Prostate gland (tissue), 2 donors: ENCODE results near the gene DGKI. TPM values are rescaled to one million over a fixed set of nuclear protein-coding genes. Genes with fewer than 3 reads are reported as not detected.

Experiments used
- DNase-seq: peaks from one replicate; pipeline ENCODE4 v3.0.0-alpha.2; 2019; ENCODE audit warnings: low spot score
- H3K27ac ChIP-seq, 2 donors: fragments of 200-600 bp; sonication (generic); 2 replicates each; pipeline ENCODE4 v1.5.1; 2017 to 2019
- H3K27me3 ChIP-seq: fragments of 200-600 bp; sonication (generic); replicated peaks from 2 replicates; pipeline ENCODE4 v1.5.1; 2019; ENCODE audit not compliant: insufficient read depth
- H3K36me3 ChIP-seq, 2 donors: fragments of 200-600 bp; sonication (generic); 1 replicate in 1 of 2; 2 replicates in 1 of 2; pipeline versions ENCODE4 v1.5.1 to v1.8.1; 2017 to 2019
- H3K4me1 ChIP-seq: fragments of 200-600 bp; sonication (generic); replicated peaks from 2 replicates; pipeline ENCODE4 v1.5.1; 2019
- H3K4me3 ChIP-seq, 2 donors: fragments of 200-600 bp; sonication (generic); 2 replicates each; pipeline ENCODE4 v1.5.1; 2017 to 2019
- H3K9me3 ChIP-seq: fragments of 200-600 bp; sonication (generic); 2 replicates; pipeline ENCODE4 v1.5.1; 2017
- POLR2A ChIP-seq: fragments of 450-650 bp; IDR thresholded peaks from one replicate; pipeline ENCODE4 v1.6.1; 2016; ENCODE audit warnings: antibody characterized with exemption, mild to moderate bottlenecking
- POLR2AphosphoS5 ChIP-seq: sonication (generic); formaldehyde crosslinking; IDR thresholded peaks from one replicate; pipeline ENCODE4 v1.6.1; 2017; ENCODE audit warnings: antibody characterized with exemption
- WGBS: methylation state at CpG from one replicate; pipeline ENCODE4 v1.1.5; 2018; 5-methylcytosine and 5-hydroxymethylcytosine counted together
- intact Hi-C: fragments of 100-400 bp; cut with DNase I; formaldehyde crosslinking; loops from one replicate; pipeline ENCODE4 v1.14.2; 2022
- total RNA-seq, 2 donors: library from RNA; depleted of rRNA; stranded (reverse); fragments of >200 nt; gene quantifications; one replicate each; pipeline ENCODE4 v1.1.0, GENCODE V29; 2016
- TF ChIP-seq, protein P1 (sequence below), 4 experiments: fragments of 200-600 bp in 2 of 4; fragments of 450-650 bp in 2 of 4; sonication (generic) in 2 of 4; IDR thresholded peaks; 1 replicate in 3 of 4; 2 replicates in 1 of 4; pipeline ENCODE4 v1.5.1; 2016 to 2019; ENCODE audit warnings: antibody characterized with exemption in 4 of 4, mild to moderate bottlenecking in 2 of 4, moderate library complexity in 2 of 4

The DGKI gene
- total RNA-seq, 2 donors from 2014 or later = 0.32 to 1.5 TPM

DNA sequence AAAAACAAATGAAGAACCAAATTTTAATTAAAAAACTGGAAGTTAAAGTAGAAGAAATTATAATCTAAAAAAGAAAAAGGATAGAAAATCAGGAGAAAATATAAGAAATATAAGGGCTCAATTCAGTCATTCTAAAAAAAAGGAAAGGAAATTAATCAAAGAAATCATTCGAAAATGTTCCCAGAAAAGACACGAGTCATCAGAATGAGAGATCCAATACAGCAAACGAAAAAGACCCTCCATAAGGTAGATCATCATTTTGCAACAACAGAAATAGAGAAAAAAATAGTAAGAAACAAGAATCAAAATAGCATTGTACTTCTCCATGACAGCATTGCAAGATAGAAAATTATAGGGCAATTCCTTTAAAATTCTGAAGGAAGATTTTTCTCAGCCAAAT, 22.5 kb upstream of the DGKI start:
- H3K36me3 ChIP-seq = no peaks in the 10 kb centered on the region
- H3K4me3 ChIP-seq = no peak overlapping the region
- TF ChIP-seq, protein P1, sequence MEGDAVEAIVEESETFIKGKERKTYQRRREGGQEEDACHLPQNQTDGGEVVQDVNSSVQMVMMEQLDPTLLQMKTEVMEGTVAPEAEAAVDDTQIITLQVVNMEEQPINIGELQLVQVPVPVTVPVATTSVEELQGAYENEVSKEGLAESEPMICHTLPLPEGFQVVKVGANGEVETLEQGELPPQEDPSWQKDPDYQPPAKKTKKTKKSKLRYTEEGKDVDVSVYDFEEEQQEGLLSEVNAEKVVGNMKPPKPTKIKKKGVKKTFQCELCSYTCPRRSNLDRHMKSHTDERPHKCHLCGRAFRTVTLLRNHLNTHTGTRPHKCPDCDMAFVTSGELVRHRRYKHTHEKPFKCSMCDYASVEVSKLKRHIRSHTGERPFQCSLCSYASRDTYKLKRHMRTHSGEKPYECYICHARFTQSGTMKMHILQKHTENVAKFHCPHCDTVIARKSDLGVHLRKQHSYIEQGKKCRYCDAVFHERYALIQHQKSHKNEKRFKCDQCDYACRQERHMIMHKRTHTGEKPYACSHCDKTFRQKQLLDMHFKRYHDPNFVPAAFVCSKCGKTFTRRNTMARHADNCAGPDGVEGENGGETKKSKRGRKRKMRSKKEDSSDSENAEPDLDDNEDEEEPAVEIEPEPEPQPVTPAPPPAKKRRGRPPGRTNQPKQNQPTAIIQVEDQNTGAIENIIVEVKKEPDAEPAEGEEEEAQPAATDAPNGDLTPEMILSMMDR (IDR thresholded peaks at IDR 0.05) = no peak
- TF ChIP-seq POLR2AphosphoS5 = no peak
- TF ChIP-seq POLR2A = no peak
- 95% methylated on average over 3 of the region's 3 CpGs for WGBS
- H3K9me3 ChIP-seq = no peaks in the 10 kb centered on the region
- H3K27me3 ChIP-seq = no peaks in the 10 kb centered on the region
- intact Hi-C loops = no loop called here
- DNase-seq = no peak
- no peak overlapping the region for H3K27ac ChIP-seq
- no peaks in the 10 kb centered on the region for H3K4me1 ChIP-seq

DNA sequence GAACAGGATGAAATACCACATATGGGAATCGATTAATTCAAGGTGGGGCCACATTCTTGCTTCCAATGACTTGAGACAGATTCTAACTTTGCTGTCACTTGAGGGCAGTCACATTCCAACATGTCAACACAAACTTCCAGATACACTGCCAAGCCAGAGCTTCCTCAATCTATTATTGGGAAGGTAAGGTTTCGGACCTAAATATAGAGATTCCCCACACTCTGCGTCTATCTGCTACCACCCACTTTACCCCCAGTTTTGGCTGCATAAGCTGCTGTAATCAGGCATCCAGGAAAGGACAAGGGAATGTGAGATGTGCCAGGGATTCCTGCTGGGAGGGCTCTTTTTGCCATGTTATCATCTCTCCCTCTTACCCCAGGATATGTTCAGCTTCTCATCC, 20.5 kb upstream of the DGKI start:
- Histone ChIP-seq H3K4me3 (no peak overlapping the region), H3K9me3 (no peaks in the 10 kb centered on the region), H3K36me3 (no peaks in the 10 kb centered on the region), H3K4me1 (no peaks in the 10 kb centered on the region), H3K27me3 (no peaks in the 10 kb centered on the region), H3K27ac (no peak overlapping the region)
- TF ChIP-seq POLR2A = no peak
- TF ChIP-seq, protein P1 (IDR thresholded peaks at IDR 0.05) = no peak
- no peak for TF ChIP-seq POLR2AphosphoS5
- intact Hi-C loops = no loop called here
- 89% methylated on average over 3 of the region's 3 CpGs for WGBS
- DNase-seq = no peak

DNA sequence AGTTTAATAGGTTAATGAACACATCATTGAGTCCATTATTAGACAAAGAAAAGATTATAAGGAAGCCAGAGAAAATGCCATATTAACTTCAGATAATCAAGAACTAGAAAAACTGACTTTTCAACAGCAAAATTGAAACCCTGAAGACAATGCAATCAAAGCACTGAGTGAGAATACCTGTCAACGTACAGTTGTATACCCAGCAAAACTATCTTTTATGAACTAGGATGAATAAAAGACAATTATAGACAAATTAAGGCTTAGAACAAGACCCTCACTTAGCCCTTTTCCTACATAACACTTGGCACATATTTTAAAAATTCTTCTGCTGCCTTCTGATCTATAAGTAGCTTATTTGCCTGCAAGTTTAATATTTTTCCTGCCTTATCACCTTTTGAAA, 19.0 kb upstream of the DGKI start:
- H3K9me3 ChIP-seq = no peaks in the 10 kb centered on the region
- H3K27me3 ChIP-seq = no peaks in the 10 kb centered on the region
- no peak for DNase-seq
- TF ChIP-seq, protein P1 (IDR thresholded peaks at IDR 0.05) = no peak
- TF ChIP-seq POLR2A (no peak), POLR2AphosphoS5 (no peak)
- no peaks in the 10 kb centered on the region for H3K4me1 ChIP-seq
- H3K4me3 ChIP-seq = no peak overlapping the region
- intact Hi-C loops = no loop called here
- WGBS = 97% methylated on average over 1 of the region's 1 CpG
- H3K36me3 ChIP-seq = no peaks in the 10 kb centered on the region
- no peak overlapping the region for H3K27ac ChIP-seq

DNA sequence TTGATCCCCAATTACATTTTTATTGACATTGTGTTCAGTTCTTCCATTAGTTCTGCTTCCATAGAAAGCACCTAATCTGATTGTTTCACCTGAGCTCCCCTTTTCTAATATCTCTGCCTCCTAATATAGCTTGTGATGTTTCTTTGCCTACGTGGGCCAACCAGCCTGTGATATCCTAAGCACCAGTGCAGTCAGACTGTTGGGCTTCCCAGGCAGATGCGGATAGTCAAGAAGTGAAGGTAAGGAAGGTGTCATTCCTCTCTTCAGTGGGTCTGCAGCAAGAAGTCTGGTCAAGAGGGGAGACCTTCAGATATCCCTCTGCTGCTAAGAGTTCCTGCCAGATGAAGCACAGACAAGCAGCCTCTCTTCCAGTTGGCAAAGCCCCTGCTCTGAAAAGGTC, 16.2 kb upstream of the DGKI start:
- intact Hi-C loops = no loop called here
- TF ChIP-seq POLR2AphosphoS5 (no peak), POLR2A (no peak)
- TF ChIP-seq, protein P1 (IDR thresholded peaks at IDR 0.05) = no peak
- H3K4me3 ChIP-seq = no peak overlapping the region
- 79% methylated on average over 2 of the region's 2 CpGs for WGBS
- H3K4me1 ChIP-seq = no peaks in the 10 kb centered on the region
- H3K9me3 ChIP-seq = no peaks in the 10 kb centered on the region
- no peaks in the 10 kb centered on the region for H3K27me3 ChIP-seq
- H3K36me3 ChIP-seq = no peaks in the 10 kb centered on the region
- DNase-seq = no peak
- H3K27ac ChIP-seq = no peak overlapping the region

DNA sequence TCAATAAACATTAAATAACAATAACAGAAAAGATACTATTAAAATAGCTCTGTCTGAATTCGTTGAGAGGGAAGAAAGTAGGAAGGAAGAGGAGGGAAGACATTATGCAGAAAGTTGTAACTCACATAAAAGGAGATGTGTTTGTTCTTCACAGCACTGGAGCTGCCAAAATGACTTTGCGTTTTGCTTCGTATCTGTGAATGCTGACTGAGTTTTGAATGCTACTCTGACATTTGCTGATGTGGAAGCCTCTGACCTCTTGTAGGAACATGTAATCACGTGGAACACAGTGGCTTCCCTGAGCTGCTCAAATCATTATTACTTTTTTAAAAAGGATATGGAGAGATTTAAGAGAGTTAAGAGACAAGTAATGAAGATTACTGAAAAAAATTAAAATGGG, 15.6 kb upstream of the DGKI start:
- intact Hi-C loops = no loop called here
- no peak overlapping the region for H3K4me3 ChIP-seq
- H3K4me1 ChIP-seq = no peaks in the 10 kb centered on the region
- H3K27me3 ChIP-seq = no peaks in the 10 kb centered on the region
- no peaks in the 10 kb centered on the region for H3K36me3 ChIP-seq
- DNase-seq = no peak
- no peaks in the 10 kb centered on the region for H3K9me3 ChIP-seq
- TF ChIP-seq POLR2AphosphoS5 (no peak), POLR2A (no peak)
- TF ChIP-seq, protein P1 (IDR thresholded peaks at IDR 0.05) = no peak
- WGBS = 23% methylated on average over 4 of the region's 4 CpGs
- H3K27ac ChIP-seq = no peak overlapping the region
